Stimulated activated memory B cell treated with anti-CD40 and anti-IgM and Interleukin-4, amounts not matched to agents 10 μg/mL and 1 μg/mL and 100 μg/mL, for 72 hours (primary cell): ENCODE measurements around the gene RNF144A.

Source experiments
- ATAC-seq: fragments of 150-1000 bp; cut with Tn5 transposase; 2 replicates; pipeline ENCODE4 v1.10.0; 2021
- H3K27ac Mint-ChIP-seq: one replicate; pipeline ENCODE4 v1.8.0; 2022; ENCODE audit warnings: mild to moderate bottlenecking, mixed read lengths
- H3K27me3 Mint-ChIP-seq: one replicate; pipeline ENCODE4 v1.8.0; 2022; ENCODE audit warnings: mixed read lengths
- H3K36me3 Mint-ChIP-seq: one replicate; pipeline ENCODE4 v1.8.0; 2022; ENCODE audit warnings: mixed read lengths
- H3K4me1 Mint-ChIP-seq: one replicate; pipeline ENCODE4 v1.8.0; 2022; ENCODE audit warnings: mixed read lengths
- H3K4me3 Mint-ChIP-seq: one replicate; pipeline ENCODE4 v1.8.0; 2022; ENCODE audit warnings: mild to moderate bottlenecking, moderate library complexity, mixed read lengths
- H3K9me3 Mint-ChIP-seq: one replicate; pipeline ENCODE4 v1.8.0; 2022; ENCODE audit warnings: mixed read lengths

Gene RNF144A

DNA sequence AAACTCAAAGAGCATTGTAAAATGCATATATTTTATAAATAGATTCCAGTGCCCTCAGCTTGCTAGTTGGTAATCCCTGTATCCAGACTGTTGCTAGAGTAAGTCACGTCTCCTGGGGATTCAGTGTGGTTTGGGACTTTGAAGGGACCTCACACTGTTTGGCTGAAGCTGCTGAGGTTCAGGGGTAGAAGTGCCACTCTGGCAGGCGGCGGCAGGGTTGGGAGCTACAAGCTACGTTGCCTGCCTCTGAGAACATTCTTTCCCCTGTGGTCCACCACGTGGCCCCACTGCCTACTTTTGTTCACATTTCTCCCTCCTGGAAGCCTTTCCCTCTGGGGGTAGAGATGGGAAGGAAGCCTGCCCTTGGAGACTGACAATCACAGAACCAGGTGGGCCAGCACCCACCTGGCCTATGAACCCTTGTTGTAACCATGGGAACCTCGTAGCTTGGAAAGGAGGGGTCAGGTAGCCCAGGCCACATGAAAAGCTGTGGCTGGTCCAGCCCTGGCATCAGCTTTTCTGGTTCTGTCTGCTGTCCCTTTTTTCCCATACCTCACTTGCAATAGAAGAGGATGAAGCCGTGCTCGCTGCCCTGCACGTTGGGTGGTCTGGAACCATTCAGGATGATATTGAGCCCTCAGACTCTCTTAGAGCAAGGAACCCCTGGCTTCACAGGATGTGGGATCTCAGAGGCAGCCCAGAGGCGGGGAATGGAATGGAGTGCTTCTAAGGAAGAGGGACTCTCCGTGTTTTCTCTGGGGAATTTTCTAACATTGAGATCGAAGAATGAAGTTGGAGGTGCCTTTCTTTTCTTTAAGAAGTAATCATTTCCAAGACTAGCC, 2.9 kb downstream of the RNF144A start:
- Mint-ChIP-seq H3K27me3 (peaks cover 7% of the 10 kb centered on the region), H3K9me3 (no peaks in the 10 kb centered on the region), H3K4me3 (no peak overlapping the region), H3K4me1 (peaks cover 7% of the 10 kb centered on the region), H3K27ac (no peak overlapping the region), H3K36me3 (no peaks in the 10 kb centered on the region)
- ATAC-seq: no peak

DNA sequence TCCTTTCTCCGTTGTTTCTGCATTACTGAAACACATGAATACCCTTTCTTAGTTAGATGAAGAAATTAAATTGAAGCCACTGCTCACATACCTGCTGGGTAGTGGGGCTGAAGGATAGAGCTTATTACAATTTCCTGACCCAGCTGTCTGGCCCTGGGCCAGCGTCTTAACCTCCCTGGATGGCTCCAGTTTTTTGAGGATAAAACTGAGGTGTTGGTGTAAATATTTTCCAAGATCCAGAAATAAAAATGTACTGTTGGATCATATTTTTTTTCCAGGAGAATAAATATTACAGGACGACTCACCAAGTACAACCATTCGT, 3.5 kb downstream of the RNF144A start:
- Mint-ChIP-seq H3K27ac (no peak overlapping the region), H3K27me3 (peaks cover 7% of the 10 kb centered on the region), H3K9me3 (no peaks in the 10 kb centered on the region), H3K36me3 (no peaks in the 10 kb centered on the region), H3K4me1 (peaks cover 12% of the 10 kb centered on the region), H3K4me3 (no peak overlapping the region)
- ATAC-seq: no peak

DNA sequence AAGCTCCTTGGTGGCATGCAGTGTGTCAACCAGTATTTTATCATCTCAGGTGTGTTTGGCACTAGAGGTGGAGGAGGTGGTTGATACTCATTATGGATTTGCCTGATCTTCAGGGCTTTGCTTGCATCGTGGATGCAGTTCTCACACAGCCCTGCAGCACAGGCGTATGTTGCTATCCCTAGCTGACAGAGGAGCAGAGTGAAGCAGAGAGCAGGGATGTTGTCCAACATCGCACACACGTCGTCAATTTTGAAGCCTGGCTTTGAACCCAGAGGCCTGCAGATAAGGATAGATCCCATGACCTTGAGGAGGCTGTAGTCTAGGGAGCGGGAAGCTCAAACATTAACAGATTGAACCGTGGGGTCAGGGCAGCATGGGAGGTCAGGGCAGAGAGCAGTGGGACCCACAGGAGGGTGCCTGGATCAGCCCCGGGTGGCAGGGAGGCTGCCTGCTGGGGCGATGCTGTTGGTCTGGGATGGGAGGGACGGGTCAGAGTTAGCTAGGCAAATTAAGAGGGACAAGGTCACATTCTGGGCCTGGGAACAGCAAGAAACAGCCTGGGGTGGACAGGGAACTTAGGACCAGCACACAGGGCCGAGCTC, 4.2 kb downstream of the RNF144A start:
- H3K27me3 Mint-ChIP-seq: peaks cover 7% of the 10 kb centered on the region
- ATAC-seq: no peak
- peaks cover 14% of the 10 kb centered on the region for H3K4me1 Mint-ChIP-seq
- no peak overlapping the region for H3K27ac Mint-ChIP-seq
- H3K9me3 Mint-ChIP-seq: no peaks in the 10 kb centered on the region
- no peaks in the 10 kb centered on the region for H3K36me3 Mint-ChIP-seq
- no peak overlapping the region for H3K4me3 Mint-ChIP-seq

DNA sequence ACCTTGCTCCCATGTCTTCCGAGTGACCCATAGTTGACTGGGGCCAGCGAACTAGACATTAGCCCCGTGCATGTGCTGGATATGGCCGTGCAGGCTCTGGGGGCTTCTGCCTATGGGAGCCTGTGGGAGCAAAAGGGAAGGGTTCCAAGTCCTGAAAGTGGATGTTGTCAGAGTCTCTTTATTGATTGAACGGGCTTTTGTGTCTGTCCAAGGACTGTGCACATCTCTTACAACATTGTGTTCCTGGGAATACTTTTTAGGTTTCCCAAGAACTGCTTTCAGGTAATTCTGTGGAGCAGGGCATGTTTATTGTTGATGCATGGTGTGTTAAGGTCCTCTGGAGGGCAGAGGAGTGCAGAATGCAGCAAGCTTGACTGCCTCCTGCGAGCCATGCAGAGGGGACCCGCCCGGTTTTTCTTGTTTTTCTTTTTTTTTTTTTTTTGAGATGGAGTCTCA, 5.0 kb downstream of the RNF144A start:
- H3K36me3 Mint-ChIP-seq: no peaks in the 10 kb centered on the region
- peaks cover 7% of the 10 kb centered on the region for H3K27me3 Mint-ChIP-seq
- no peak overlapping the region for H3K4me3 Mint-ChIP-seq
- no peak for ATAC-seq
- peaks cover 14% of the 10 kb centered on the region for H3K4me1 Mint-ChIP-seq
- H3K9me3 Mint-ChIP-seq: no peaks in the 10 kb centered on the region
- no peak overlapping the region for H3K27ac Mint-ChIP-seq

DNA sequence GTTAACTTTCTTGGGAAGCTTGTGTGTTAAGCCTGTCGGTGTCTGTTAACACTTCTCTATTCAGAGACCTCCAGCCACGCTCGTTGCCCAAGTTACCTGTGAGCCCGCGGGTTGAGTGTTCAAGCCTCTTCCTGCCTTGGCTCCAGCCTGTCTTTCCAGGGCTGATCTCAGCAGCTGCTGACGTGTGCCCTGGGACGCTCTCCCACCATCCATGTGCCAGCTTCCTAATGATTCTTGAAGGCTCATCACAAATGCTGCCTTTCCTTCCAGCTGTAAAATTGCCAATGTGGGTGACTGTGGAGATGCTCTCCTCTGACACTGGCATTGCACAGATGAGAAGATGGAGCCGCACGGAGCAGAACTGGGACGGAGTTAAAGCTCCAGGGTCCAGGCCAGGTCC, 6.1 kb downstream of the RNF144A start:
- H3K4me3 Mint-ChIP-seq: no peak overlapping the region
- H3K27me3 Mint-ChIP-seq: peaks cover 7% of the 10 kb centered on the region
- H3K36me3 Mint-ChIP-seq: peaks cover 3% of the 10 kb centered on the region
- no peaks in the 10 kb centered on the region for H3K9me3 Mint-ChIP-seq
- H3K27ac Mint-ChIP-seq: no peak overlapping the region
- H3K4me1 Mint-ChIP-seq: peaks cover 14% of the 10 kb centered on the region
- ATAC-seq: no peak

DNA sequence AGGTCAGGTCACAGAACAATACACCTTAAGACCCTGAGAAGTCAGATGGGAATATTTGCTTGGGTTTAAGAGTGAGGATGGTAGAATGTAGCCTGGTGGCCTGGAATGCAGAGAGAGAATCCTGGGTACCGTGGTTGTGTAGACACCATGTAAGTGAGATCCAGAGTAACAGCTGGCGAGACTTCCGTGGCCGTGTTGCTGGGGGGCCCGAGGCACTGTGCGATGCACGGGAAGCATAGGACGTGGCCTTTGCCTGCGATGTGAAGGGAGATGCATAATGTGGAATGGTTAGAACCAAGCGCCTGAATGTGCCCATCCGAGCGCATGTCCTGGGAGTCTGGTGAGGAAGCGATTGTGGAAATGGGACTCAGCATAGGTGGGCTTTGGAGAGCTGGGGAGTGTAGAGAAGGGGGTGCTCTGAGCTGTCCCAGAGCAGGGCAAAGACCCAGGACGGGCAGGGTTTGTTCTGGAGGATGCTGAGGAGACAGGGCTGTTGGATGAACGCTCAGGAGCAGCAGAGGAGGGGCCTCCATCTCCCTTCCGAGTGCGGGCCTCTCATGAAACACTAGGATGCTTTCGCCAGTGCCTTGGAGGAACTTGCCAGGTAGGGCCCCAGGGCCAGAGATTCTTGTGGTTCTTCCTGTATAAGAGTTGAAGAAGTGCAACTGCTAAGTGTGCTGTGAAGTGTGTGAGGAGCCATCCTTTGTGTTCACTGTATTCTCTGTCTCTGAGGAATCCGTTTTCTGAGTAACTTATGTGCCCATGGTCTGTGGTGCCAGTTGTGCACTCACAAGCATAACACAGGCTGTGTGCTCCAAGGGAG, 7.1 kb downstream of the RNF144A start:
- Mint-ChIP-seq H3K27me3 (no peaks in the 10 kb centered on the region), H3K4me1 (peaks cover 7% of the 10 kb centered on the region), H3K9me3 (no peaks in the 10 kb centered on the region), H3K4me3 (no peak overlapping the region), H3K36me3 (peaks cover 10% of the 10 kb centered on the region), H3K27ac (no peak overlapping the region)
- ATAC-seq: no peak

DNA sequence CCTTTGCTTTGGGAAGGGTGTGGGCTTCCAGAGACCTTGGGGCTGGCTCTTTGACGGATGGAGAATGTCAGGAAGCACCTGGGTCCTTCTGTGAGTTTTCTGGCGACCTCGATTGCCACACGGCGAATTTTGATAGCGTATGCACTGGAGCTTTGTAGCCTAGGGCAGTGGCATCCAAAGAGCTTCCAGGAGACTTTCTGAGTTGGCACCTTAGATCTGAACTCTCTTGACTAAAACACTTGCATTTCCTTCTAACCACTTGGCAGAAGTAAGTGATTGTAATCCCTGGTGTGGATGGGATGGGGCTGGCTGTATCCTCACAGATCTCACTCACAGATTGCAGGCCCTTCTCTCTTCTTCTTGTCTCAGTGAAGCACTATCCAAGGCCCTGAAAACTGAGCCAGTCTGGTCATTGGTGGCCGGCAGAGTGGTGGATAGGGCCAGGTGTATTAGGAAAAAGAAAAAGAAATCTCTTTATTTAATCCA, 7.8 kb downstream of the RNF144A start:
- H3K9me3 Mint-ChIP-seq: no peaks in the 10 kb centered on the region
- H3K27ac Mint-ChIP-seq: no peak overlapping the region
- no peaks in the 10 kb centered on the region for H3K27me3 Mint-ChIP-seq
- ATAC-seq: no peak
- H3K4me1 Mint-ChIP-seq: peaks cover 7% of the 10 kb centered on the region
- no peak overlapping the region for H3K4me3 Mint-ChIP-seq
- peaks cover 10% of the 10 kb centered on the region for H3K36me3 Mint-ChIP-seq

DNA sequence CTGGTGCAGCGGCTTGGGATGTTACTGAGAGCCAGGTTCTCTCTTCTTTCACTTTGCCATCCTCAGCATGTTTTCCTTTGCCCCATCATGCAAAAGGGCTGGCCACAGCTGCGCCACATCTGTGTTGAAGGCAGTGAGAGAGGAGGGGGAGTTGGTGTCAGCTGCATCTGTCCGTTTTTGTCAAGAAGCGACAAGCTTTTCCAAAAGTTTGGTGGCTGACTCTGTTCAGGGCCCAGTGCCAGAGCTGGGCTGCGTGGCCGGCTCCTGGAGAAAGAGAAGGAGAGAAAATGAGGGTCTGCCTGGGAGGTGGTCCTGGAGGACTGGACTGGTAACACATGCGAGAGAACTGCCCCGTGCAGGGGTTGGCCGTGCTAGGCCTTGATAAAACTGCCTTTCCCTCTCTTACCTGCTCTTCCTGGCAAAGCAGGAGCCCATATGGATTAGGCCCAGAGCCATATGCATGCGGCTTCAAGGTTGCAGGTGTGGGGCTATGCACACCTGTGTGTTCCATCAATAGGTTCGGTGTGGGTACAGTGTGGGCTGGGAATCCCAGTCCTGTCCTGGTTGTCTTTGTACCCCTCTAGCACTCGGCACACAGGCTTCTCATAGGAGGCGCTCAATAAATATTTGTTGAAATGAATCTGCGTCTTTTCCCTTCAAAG, 9.0 kb downstream of the RNF144A start:
- Mint-ChIP-seq H3K9me3 (no peaks in the 10 kb centered on the region), H3K27ac (no peak overlapping the region), H3K36me3 (peaks cover 10% of the 10 kb centered on the region), H3K27me3 (no peaks in the 10 kb centered on the region), H3K4me1 (peaks cover 7% of the 10 kb centered on the region), H3K4me3 (no peak overlapping the region)
- ATAC-seq: no peak

DNA sequence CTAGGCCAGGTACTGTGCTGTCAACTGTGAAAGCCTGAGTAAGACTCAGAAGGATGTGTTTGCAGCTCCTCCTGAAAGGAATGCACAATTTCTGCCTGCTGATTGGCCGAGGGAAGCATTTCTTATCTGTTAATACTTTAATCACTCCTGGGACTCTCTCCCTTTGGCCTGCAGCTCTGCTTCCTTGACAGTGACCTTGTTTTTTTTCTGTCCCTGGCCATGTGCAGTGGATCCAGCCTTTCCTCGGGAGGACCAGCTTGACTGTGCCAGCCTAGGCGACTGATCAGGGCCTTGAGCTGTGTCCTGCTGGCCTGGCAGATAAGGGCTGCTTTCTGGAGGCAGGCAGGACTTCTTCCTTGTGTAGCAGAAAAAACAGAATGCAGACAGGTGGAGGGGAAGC, 10.0 kb downstream of the RNF144A start:
- H3K4me3 Mint-ChIP-seq: no peak overlapping the region
- no peak for ATAC-seq
- H3K4me1 Mint-ChIP-seq: peaks cover 7% of the 10 kb centered on the region
- H3K9me3 Mint-ChIP-seq: peaks cover 6% of the 10 kb centered on the region
- H3K27me3 Mint-ChIP-seq: no peaks in the 10 kb centered on the region
- H3K27ac Mint-ChIP-seq: no peak overlapping the region
- peaks cover 10% of the 10 kb centered on the region for H3K36me3 Mint-ChIP-seq

DNA sequence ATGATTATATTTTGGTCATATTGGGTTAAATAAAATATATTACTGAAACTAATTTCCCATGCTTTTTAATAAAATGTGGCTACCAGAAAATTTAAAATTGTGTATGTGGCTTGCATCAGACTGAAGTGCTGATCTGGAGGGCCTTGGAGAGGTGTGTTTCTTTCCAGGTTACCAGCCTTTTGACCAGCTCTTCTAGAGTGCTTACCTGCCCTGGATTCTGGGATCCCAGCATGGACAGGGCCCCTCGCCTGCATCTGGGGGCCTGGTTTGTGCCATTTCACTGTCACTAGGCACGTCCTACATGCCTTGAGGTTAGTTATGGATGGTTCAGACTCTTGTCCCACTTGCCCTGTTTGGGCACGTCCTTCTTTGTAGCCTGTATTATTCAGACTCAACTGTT, 10.5 kb downstream of the RNF144A start:
- H3K27ac Mint-ChIP-seq: no peak overlapping the region
- peaks cover 7% of the 10 kb centered on the region for H3K4me1 Mint-ChIP-seq
- peaks cover 10% of the 10 kb centered on the region for H3K36me3 Mint-ChIP-seq
- no peaks in the 10 kb centered on the region for H3K27me3 Mint-ChIP-seq
- H3K4me3 Mint-ChIP-seq: no peak overlapping the region
- ATAC-seq: no peak
- H3K9me3 Mint-ChIP-seq: peaks cover 6% of the 10 kb centered on the region

DNA sequence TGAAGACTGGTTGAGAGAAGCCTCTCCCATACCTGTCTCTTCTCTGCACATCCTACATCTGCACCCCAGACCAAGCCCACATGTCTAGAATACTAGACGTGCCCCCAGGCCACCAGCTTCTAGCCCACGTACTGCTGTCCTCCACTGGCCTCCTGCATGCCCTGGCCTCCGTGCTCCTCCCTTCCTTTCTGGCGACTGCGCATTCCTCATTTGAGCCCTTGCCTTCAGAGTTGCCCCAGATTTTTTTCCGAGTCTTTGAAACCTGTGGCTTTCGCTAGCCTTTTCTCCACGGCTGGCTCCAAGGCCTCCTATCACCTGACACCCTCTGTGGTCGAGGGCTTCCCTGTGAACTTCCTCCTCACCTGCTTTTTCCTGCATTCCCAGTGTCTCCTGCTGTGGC, 11.2 kb downstream of the RNF144A start:
- peaks cover 7% of the 10 kb centered on the region for H3K4me1 Mint-ChIP-seq

DNA sequence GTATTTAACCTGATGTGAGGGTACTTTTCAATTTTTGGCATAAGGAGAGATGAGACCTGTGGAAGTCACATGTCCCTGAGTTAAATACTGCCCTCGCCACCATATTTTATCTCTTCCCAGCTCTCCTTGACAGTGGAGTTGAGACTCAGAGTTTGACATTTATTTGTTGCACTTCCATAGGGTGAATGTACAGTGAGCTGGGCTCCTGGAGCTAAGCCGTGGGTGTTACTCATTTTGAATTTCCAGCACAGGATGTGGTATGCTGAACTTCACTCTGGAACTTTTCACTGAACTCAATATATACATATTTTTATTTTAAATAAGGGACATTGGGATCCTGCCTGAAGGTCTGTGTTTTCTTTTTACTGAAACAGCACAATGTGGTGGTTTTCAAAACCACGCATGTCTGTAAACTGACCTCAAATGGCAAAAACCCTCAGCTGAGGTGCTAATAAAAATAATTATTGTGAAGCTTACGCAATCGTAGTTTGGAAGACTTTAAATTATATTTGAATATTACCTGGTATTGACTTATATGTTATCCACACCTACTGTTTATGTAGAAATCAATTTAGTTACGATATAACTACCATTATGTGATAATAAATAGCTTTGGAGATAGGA, 12.1 kb downstream of the RNF144A start:
- no peak for ATAC-seq
- no peak overlapping the region for H3K4me3 Mint-ChIP-seq
- H3K27me3 Mint-ChIP-seq: no peaks in the 10 kb centered on the region
- peaks cover 6% of the 10 kb centered on the region for H3K9me3 Mint-ChIP-seq
- H3K4me1 Mint-ChIP-seq: peaks cover 7% of the 10 kb centered on the region
- peaks cover 10% of the 10 kb centered on the region for H3K36me3 Mint-ChIP-seq
- H3K27ac Mint-ChIP-seq: no peak overlapping the region

More for the DNA sequence above, 11.2 kb downstream of the RNF144A start:
- no peak overlapping the region for H3K4me3 Mint-ChIP-seq
- no peak for ATAC-seq
- H3K27me3 Mint-ChIP-seq: no peaks in the 10 kb centered on the region
- peaks cover 6% of the 10 kb centered on the region for H3K9me3 Mint-ChIP-seq
- H3K27ac Mint-ChIP-seq: no peak overlapping the region
- peaks cover 10% of the 10 kb centered on the region for H3K36me3 Mint-ChIP-seq

DNA sequence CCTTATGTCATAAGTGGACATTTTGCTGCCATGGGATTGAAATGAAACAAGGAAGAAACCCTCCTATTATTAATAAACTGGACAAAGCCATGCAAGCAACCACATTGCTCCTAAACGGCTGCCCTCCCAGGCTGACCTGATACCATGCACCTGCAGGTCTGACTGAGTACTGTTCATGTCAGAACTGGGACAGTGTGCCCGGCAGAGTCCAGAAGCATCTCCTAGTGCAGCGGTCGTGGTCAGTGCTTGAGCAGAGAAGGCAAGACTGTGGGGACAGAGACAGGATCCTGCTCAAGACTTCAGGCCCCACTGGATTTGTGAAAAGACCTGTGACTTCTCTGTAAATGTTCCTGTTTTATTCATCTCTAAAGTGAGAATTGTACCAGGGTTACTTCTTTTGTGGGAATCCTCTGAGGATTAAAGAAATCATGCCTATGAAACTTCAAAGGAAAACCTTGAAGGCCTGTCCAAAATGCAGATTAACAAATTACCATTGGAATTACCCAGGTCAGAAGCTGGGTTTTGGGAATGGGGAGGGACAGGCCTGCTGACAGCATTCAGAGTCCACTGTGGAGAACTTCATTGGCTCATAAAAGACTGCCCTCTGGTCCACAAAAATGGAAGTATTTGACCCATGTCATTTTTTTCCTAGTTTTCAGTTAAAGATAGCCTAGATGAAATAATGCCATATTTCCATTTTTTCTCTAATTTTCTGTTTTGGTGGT, 13.9 kb downstream of the RNF144A start:
- no peaks in the 10 kb centered on the region for H3K27me3 Mint-ChIP-seq
- peaks cover 10% of the 10 kb centered on the region for H3K4me1 Mint-ChIP-seq
- no peak overlapping the region for H3K4me3 Mint-ChIP-seq
- no peak for ATAC-seq
- peaks cover 10% of the 10 kb centered on the region for H3K9me3 Mint-ChIP-seq
- H3K27ac Mint-ChIP-seq: no peak overlapping the region
- H3K36me3 Mint-ChIP-seq: peaks cover 10% of the 10 kb centered on the region

DNA sequence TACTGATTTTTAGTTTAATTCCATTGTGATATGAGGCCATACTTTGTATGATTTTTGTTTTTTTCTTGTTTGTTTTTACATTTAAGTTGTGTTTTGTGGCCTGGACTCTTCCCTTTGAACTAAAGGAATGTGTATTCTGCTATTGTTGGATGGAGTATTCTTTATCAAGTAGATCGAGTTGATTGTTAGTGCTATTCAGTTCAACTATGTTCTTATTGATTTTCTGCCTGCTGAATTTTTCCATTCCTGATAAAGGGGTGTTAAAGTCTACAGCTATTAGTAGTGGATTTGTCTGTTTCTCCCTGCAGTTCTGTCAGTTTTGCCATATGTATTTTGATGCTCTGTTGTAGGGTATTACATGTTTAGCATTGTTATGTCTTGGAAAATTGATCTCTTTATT, 14.5 kb downstream of the RNF144A start:
- no peak overlapping the region for H3K27ac Mint-ChIP-seq
- peaks cover 10% of the 10 kb centered on the region for H3K9me3 Mint-ChIP-seq
- no peaks in the 10 kb centered on the region for H3K27me3 Mint-ChIP-seq
- H3K4me3 Mint-ChIP-seq: no peak overlapping the region
- peaks cover 10% of the 10 kb centered on the region for H3K36me3 Mint-ChIP-seq
- H3K4me1 Mint-ChIP-seq: peaks cover 10% of the 10 kb centered on the region
- ATAC-seq: no peak
